Peyer's patch (tissue), 4 donors: ENCODE results near the gene NYAP1.

Experiments
- POLR2A ChIP-seq, 2 donors: fragments of 450-650 bp; IDR thresholded peaks; one replicate each; pipeline ENCODE4 v1.5.1; 2017; ENCODE audit warnings: antibody characterized with exemption in 2 of 2, mild to moderate bottlenecking in 2 of 2, moderate library complexity in 2 of 2
- TF ChIP-seq, protein P1 (sequence below), 6 experiments: fragments of 450-650 bp in 4 of 6; fragments of 200-600 bp in 2 of 6; sonication (generic) in 1 of 6; IDR thresholded peaks; one replicate each; pipeline ENCODE4 v1.5.1; 2017 to 2019; ENCODE audit warnings: antibody characterized with exemption in 6 of 6, mild to moderate bottlenecking in 3 of 6, moderate library complexity in 1 of 6

DNA sequence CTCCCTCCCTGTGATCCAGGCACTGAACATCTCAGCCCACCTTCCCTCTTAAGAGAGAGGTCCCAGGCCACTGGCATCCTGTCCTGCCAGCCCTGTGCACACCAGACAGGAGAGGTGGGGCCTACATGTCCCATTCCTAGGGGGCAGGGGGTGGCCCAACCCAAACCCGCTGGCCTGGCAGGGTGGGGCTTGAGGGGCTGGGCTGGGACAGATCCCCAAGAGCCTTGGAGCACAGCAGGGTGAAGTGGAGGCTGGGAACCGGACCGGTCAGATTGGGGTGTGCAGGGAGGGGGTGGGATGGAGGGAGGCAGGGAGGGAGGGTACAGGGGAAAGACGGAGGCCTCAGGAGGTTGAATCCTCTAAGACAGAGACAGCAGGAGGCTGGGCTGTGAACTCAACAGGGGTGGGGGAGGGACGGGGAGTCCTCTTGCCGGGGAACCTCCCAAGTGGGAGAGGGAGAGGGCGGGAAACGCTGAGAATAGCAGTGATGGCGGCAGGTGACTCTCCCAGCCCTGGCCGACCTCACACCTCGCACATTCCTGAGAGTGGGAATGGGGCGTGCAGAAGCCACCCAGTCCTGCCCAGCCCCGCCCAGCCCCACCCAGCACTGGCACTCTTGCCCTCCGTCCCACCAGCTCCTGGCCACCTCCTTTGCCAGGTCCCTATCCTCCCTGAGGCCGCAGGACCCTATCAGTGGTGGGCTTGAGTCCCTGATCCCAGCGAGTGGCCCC, 11.4 kb upstream of the NYAP1 start:
- TF ChIP-seq, protein P1, sequence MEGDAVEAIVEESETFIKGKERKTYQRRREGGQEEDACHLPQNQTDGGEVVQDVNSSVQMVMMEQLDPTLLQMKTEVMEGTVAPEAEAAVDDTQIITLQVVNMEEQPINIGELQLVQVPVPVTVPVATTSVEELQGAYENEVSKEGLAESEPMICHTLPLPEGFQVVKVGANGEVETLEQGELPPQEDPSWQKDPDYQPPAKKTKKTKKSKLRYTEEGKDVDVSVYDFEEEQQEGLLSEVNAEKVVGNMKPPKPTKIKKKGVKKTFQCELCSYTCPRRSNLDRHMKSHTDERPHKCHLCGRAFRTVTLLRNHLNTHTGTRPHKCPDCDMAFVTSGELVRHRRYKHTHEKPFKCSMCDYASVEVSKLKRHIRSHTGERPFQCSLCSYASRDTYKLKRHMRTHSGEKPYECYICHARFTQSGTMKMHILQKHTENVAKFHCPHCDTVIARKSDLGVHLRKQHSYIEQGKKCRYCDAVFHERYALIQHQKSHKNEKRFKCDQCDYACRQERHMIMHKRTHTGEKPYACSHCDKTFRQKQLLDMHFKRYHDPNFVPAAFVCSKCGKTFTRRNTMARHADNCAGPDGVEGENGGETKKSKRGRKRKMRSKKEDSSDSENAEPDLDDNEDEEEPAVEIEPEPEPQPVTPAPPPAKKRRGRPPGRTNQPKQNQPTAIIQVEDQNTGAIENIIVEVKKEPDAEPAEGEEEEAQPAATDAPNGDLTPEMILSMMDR (IDR thresholded peaks at IDR 0.05) = no peak
- no peak for TF ChIP-seq POLR2A (IDR thresholded peaks at IDR 0.05)
